ENCODE results near the gene SAMHD1.
"Not testable (repeated sequence)": the region's sequence is repeated elsewhere in the genome, so short reads cannot be mapped to it uniquely, and the experiment has no call there.

SAMHD1 gene

DNA sequence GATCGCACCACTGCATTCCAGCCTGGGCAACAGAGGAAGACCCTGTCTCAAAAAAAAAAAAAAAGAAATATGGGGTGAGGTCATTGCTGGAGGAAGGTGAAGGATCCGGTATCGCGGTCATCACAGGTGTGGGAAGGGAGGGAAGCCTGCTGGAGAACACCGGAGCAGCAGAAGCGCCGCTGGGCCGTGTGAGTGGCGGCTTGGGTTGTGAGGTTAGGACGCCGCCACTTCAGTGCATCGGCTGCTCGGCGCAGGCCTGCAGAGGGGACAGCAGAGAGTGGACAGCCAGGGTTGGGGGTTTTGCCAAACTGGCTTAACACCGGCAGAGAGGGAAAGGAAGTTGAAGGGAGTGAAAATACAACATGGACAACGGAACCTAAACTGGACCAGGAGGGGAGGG is 70.2 kb downstream of the SAMHD1 start:
- H3K9ac ChIP-seq (ENCODE audit: low read length in 5 of 5) = no peak overlapping the region
- H3K9me3 ChIP-seq (ENCODE audit: control insufficient read depth in 5 of 5, low read length in 5 of 5) = peaks cover 0 to 3% (median 0%) of the 10 kb centered on the region in 5 donors
- H3K36me3 ChIP-seq (ENCODE audit: control insufficient read depth in 5 of 5, insufficient read depth in 5 of 5, low read length in 5 of 5) = peaks cover 0 to 2% (median 0%) of the 10 kb centered on the region in 5 donors
- H3K4me3 ChIP-seq (ENCODE audit: low read depth in 1 of 5, low read length in 5 of 5) = no peak overlapping the region
- no peak overlapping the region for H3K27ac ChIP-seq (ENCODE audit: low read depth, low read length)
- H3K4me1 ChIP-seq (ENCODE audit: control insufficient read depth in 5 of 5, insufficient read depth in 5 of 5, low read length in 5 of 5) = peaks cover 0 to 3% (median 2%) of the 10 kb centered on the region in 5 donors
- H3K27me3 ChIP-seq (ENCODE audit: control insufficient read depth in 5 of 5, insufficient read depth in 4 of 5, low read length in 5 of 5) = no peaks in the 10 kb centered on the region

DNA sequence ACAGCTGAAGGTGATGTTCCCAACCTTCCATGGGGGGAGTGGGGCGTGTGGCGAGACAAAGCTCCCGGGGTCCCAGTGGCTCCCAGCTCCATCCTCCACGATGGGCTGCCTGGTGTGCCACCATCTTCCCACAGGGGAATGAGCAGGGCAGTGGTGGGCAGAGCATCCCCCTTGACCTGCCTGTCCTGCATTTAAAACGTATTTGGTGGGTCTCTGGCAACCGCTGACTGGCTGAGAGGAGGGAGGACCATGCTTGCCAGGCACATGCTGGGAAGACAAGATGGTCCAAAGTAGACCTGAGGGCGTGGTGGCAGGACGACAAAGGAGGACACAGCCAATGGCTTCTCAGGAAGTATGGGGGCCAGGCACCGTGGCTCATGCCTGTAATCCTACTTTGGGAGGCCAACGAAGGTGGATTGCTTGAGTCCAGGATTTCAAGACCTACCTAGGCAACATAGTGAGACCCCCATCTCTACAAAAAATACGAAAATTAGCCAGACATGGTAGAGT is 70.7 kb downstream of the SAMHD1 start:
- peaks cover 0 to 3% (median 2%) of the 10 kb centered on the region in 5 donors for H3K4me1 ChIP-seq (ENCODE audit: control insufficient read depth in 5 of 5, insufficient read depth in 5 of 5, low read length in 5 of 5)
- no peaks in the 10 kb centered on the region for H3K27me3 ChIP-seq (ENCODE audit: control insufficient read depth in 5 of 5, insufficient read depth in 4 of 5, low read length in 5 of 5)
- H3K27ac ChIP-seq (ENCODE audit: low read depth, low read length) = no peak overlapping the region
- no peak overlapping the region for H3K4me3 ChIP-seq (ENCODE audit: low read depth in 1 of 5, low read length in 5 of 5)
- H3K9ac ChIP-seq (ENCODE audit: low read length in 5 of 5) = no peak overlapping the region
- peaks cover 0 to 2% (median 0%) of the 10 kb centered on the region in 5 donors for H3K36me3 ChIP-seq (ENCODE audit: control insufficient read depth in 5 of 5, insufficient read depth in 5 of 5, low read length in 5 of 5)
- H3K9me3 ChIP-seq (ENCODE audit: control insufficient read depth in 5 of 5, low read length in 5 of 5) = peaks cover 0 to 3% (median 0%) of the 10 kb centered on the region in 5 donors

- peaks cover 0 to 2% (median 0%) of the 10 kb centered on the region in 5 donors for H3K36me3 ChIP-seq (ENCODE audit: control insufficient read depth in 5 of 5, insufficient read depth in 5 of 5, low read length in 5 of 5)
- no peak overlapping the region for H3K4me3 ChIP-seq (ENCODE audit: low read depth in 1 of 5, low read length in 5 of 5)
- no peaks in the 10 kb centered on the region for H3K9me3 ChIP-seq (ENCODE audit: control insufficient read depth in 5 of 5, low read length in 5 of 5)
- H3K9ac ChIP-seq (ENCODE audit: low read length in 5 of 5) = no peak overlapping the region
- no peaks in the 10 kb centered on the region for H3K27me3 ChIP-seq (ENCODE audit: control insufficient read depth in 5 of 5, insufficient read depth in 4 of 5, low read length in 5 of 5)
- H3K27ac ChIP-seq (ENCODE audit: low read depth, low read length) = no peak overlapping the region
- peaks cover 0 to 1% (median 0%) of the 10 kb centered on the region in 5 donors for H3K4me1 ChIP-seq (ENCODE audit: control insufficient read depth in 5 of 5, insufficient read depth in 5 of 5, low read length in 5 of 5)
Observed at GRCh38 chr20:36878941-36879340, 72.6 kb downstream of the SAMHD1 start.

DNA sequence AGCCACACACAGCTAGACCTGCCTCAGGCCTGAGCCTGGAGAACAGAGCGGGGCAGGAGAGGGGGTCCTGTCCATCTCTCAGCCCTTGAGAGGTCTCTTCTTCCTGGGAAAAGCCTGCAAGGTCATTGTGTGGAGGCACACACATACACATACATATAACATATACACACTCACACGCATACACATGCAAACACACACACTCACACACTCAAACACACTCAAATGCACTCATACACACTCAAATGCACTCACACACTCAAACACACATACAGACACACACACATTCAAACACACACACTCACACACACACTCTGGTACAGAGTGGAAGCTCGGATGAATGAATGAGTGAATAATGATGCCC is 75.1 kb downstream of the SAMHD1 start:
- peaks cover 0 to 2% (median 0%) of the 10 kb centered on the region in 5 donors for H3K36me3 ChIP-seq (ENCODE audit: control insufficient read depth in 5 of 5, insufficient read depth in 5 of 5, low read length in 5 of 5)
- H3K4me3 ChIP-seq (ENCODE audit: low read depth in 1 of 5, low read length in 5 of 5) = no peak overlapping the region
- no peak overlapping the region for H3K27ac ChIP-seq (ENCODE audit: low read depth, low read length)
- no peaks in the 10 kb centered on the region for H3K27me3 ChIP-seq (ENCODE audit: control insufficient read depth in 5 of 5, insufficient read depth in 4 of 5, low read length in 5 of 5)
- H3K4me1 ChIP-seq (ENCODE audit: control insufficient read depth in 5 of 5, insufficient read depth in 5 of 5, low read length in 5 of 5) = peaks cover 0 to 5% (median 4%) of the 10 kb centered on the region in 5 donors
- H3K9me3 ChIP-seq (ENCODE audit: control insufficient read depth in 5 of 5, low read length in 5 of 5) = no peaks in the 10 kb centered on the region
- H3K9ac ChIP-seq (ENCODE audit: low read length in 5 of 5) = no peak overlapping the region

- no peaks in the 10 kb centered on the region for H3K9me3 ChIP-seq (ENCODE audit: control insufficient read depth in 5 of 5, low read length in 5 of 5)
Observed at GRCh38 chr20:36875702-36876472, 75.6 kb downstream of the SAMHD1 start, which contains the start of gene TLDC2. Gene TLDC2, plus strand, starts transcription at chr20:36876138. Its CDS starts 37 bp downstream, at chr20:36876175.

GRCh38 chr20:36875093-36875492 is 76.4 kb downstream of the SAMHD1 start:
- not testable (repeated sequence) for H3K9ac ChIP-seq (ENCODE audit: low read length in 5 of 5); H3K36me3 ChIP-seq (ENCODE audit: control insufficient read depth in 5 of 5, insufficient read depth in 5 of 5, low read length in 5 of 5)

More at GRCh38 chr20:36875702-36876472, 75.6 kb downstream of the SAMHD1 start, which contains the start of gene TLDC2:
- Histone ChIP-seq H3K27ac (ENCODE audit: low read depth, low read length) (no peak within 1 kb of the TSS), H3K27me3 (ENCODE audit: control insufficient read depth in 5 of 5, insufficient read depth in 4 of 5, low read length in 5 of 5) (no peaks in the 10 kb centered on the region), H3K4me3 (ENCODE audit: low read depth in 1 of 5, low read length in 5 of 5) (no peak within 1 kb of the TSS), H3K4me1 (ENCODE audit: control insufficient read depth in 5 of 5, insufficient read depth in 5 of 5, low read length in 5 of 5) (peaks cover 0 to 5% (median 4%) of the 10 kb centered on the region in 5 donors), H3K36me3 (ENCODE audit: control insufficient read depth in 5 of 5, insufficient read depth in 5 of 5, low read length in 5 of 5) (peaks cover 0 to 2% (median 0%) of the 10 kb centered on the region in 5 donors), H3K9ac (ENCODE audit: low read length in 5 of 5) (no peak within 1 kb of the TSS)

GRCh38 chr20:36873498-36874189 is 77.9 kb downstream of the SAMHD1 start:
- Histone ChIP-seq H3K27ac (ENCODE audit: low read depth, low read length) (no peak overlapping the region), H3K9me3 (ENCODE audit: control insufficient read depth in 5 of 5, low read length in 5 of 5) (no peaks in the 10 kb centered on the region), H3K9ac (ENCODE audit: low read length in 5 of 5) (no peak overlapping the region), H3K4me1 (ENCODE audit: control insufficient read depth in 5 of 5, insufficient read depth in 5 of 5, low read length in 5 of 5) (peaks cover 0 to 5% (median 4%) of the 10 kb centered on the region in 5 donors), H3K27me3 (ENCODE audit: control insufficient read depth in 5 of 5, insufficient read depth in 4 of 5, low read length in 5 of 5) (no peaks in the 10 kb centered on the region), H3K36me3 (ENCODE audit: control insufficient read depth in 5 of 5, insufficient read depth in 5 of 5, low read length in 5 of 5) (peaks cover 0 to 2% (median 0%) of the 10 kb centered on the region in 5 donors), H3K4me3 (ENCODE audit: low read depth in 1 of 5, low read length in 5 of 5) (no peak overlapping the region)

More at GRCh38 chr20:36875093-36875492, 76.4 kb downstream of the SAMHD1 start:
- H3K4me3 ChIP-seq (ENCODE audit: low read depth in 1 of 5, low read length in 5 of 5); H3K4me1 ChIP-seq (ENCODE audit: control insufficient read depth in 5 of 5, insufficient read depth in 5 of 5, low read length in 5 of 5); H3K27me3 ChIP-seq (ENCODE audit: control insufficient read depth in 5 of 5, insufficient read depth in 4 of 5, low read length in 5 of 5); H3K9me3 ChIP-seq (ENCODE audit: control insufficient read depth in 5 of 5, low read length in 5 of 5); H3K27ac ChIP-seq (ENCODE audit: low read depth, low read length): not testable (repeated sequence)

- no peak overlapping the region for H3K4me3 ChIP-seq (ENCODE audit: low read depth in 1 of 5, low read length in 5 of 5)
Observed at GRCh38 chr20:36872852-36873251, 78.7 kb downstream of the SAMHD1 start.

DNA sequence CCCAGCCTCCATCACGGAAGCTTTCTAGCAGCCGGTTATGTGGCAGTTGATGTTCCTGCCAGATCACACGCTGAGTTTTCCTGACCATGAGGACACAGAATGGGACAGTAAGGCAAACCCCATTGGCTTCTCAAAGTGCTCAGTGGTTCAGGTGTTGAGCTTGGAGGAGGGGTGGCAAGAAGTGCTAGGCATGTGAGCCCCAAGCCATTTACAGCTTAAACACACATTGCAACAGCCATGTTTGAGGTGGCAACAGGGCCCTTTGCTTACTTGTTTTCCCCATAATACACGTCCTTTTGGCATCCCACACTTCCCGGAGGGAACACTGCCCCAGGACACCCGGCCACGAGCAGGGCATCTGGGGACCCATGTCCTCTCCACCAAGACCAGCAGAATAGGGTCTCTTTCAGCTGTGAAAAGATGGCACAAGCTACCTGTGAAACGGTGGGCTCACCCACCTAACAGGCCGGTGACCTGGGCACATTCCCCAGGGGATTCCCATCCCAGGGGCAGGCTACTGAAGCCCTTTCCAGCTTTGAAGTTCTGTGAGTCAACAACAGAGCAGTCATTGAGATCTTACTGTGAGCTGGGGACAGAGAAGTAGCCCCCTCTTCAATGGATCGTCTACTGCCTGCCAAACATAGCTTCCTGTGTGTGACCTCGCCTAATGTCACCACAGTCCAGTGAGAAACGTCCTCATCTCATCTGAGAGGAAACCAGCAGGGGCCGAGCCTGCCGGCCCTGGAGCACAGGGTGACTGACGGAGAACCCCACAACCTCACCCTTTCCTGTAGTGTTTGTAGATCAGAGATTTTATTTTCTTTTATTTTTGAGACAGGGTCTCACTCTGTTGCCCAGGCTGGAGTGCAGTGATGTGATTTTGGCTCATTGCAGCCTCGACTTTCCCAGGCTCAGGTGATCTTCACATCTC is 79.6 kb downstream of the SAMHD1 start:
- no peaks in the 10 kb centered on the region for H3K9me3 ChIP-seq (ENCODE audit: control insufficient read depth in 5 of 5, low read length in 5 of 5)
- H3K27me3 ChIP-seq (ENCODE audit: control insufficient read depth in 5 of 5, insufficient read depth in 4 of 5, low read length in 5 of 5) = no peaks in the 10 kb centered on the region
- H3K9ac ChIP-seq (ENCODE audit: low read length in 5 of 5) = peak overlapping the region in 1 of 5 donors; percentile 26
- H3K4me3 ChIP-seq (ENCODE audit: low read depth in 1 of 5, low read length in 5 of 5) = no peak overlapping the region
- peaks cover 0 to 10% (median 4%) of the 10 kb centered on the region in 5 donors for H3K4me1 ChIP-seq (ENCODE audit: control insufficient read depth in 5 of 5, insufficient read depth in 5 of 5, low read length in 5 of 5)
- H3K27ac ChIP-seq (ENCODE audit: low read depth, low read length) = no peak overlapping the region
- peaks cover 0 to 2% (median 0%) of the 10 kb centered on the region in 5 donors for H3K36me3 ChIP-seq (ENCODE audit: control insufficient read depth in 5 of 5, insufficient read depth in 5 of 5, low read length in 5 of 5)

More at GRCh38 chr20:36872852-36873251, 78.7 kb downstream of the SAMHD1 start:
- Histone ChIP-seq H3K36me3 (ENCODE audit: control insufficient read depth in 5 of 5, insufficient read depth in 5 of 5, low read length in 5 of 5) (peaks cover 0 to 2% (median 0%) of the 10 kb centered on the region in 5 donors), H3K27ac (ENCODE audit: low read depth, low read length) (no peak overlapping the region), H3K27me3 (ENCODE audit: control insufficient read depth in 5 of 5, insufficient read depth in 4 of 5, low read length in 5 of 5) (no peaks in the 10 kb centered on the region), H3K9me3 (ENCODE audit: control insufficient read depth in 5 of 5, low read length in 5 of 5) (no peaks in the 10 kb centered on the region), H3K9ac (ENCODE audit: low read length in 5 of 5) (no peak overlapping the region), H3K4me1 (ENCODE audit: control insufficient read depth in 5 of 5, insufficient read depth in 5 of 5, low read length in 5 of 5) (peaks cover 0 to 5% (median 4%) of the 10 kb centered on the region in 5 donors)
